Stimulated activated CD4-positive, alpha-beta T cell treated with anti-CD3 and anti-CD28 coated beads, Interleukin-2, amount 100 ng/mL, for 48 hours (primary cell): ENCODE data around the gene MRO.
"Not testable (repeated sequence)": the region's sequence is repeated elsewhere in the genome, so short reads cannot be mapped to it uniquely, and the experiment has no call there.

Source experiments
- DNase-seq, 2 donors: peaks; one replicate each; pipeline ENCODE4 v3.0.0-alpha.2; 2020

The MRO gene

DNA sequence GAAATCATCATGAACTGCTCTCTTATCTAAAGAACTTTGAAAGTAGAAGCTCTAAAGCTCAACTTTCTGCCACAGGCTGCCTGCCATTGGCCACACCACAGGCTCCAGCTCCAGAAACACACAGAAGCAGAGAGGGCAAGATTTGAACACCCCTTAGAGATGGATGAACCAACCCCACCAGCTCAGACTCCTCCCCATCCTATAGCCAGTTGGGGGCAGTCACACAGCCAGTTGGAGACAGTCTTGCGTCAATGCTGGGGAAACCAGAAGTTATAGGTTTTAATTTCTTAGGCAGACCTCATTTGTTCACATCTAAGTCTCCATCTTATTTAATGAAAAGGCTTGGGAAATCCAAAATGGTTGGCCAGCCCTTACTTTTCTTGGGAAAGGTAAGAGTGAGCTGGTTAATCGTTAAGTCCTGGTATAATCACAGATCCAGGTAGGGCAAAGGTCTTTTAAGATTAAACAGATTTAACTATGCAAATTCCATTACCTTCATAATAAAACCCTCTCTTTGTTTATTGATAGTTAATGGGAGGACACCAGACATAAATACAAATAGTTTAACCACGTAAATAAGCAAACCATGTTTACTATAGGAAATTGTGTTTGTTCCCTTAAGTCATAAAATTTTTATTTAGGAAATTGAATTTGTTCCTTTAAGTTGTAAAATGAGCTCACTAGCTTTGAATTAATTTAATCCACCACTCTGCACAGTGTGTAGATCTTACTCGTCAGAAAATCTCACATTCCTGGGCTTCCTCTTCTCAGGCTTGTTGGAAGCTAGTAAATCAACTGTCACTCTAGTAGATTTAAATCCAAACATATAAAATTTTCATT lies 28.0 kb downstream of the MRO start:
- no peak for DNase-seq

- DNase-seq, result no peak
Measured at GRCh38 chr18:50790948-50791347, 28.9 kb downstream of the MRO start.

DNA sequence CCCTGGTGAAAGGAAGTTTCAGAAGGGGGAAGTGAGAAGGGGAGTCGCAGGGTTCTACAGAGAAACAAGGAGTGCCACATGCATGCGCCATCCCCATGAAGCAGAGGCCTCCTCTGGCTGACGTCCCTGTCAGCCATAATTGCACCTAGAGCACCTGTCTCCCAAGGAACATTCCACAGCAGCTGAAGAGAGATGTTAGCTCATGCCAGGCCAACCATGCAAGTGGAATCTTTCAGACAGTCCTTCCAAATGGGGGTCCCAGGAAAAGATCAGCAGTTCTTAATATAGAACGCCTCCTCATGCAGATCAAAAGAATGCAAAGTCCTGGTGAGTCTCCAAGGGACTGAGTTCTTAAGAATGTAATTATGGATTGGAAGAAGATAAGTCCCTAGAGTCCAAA lies 29.6 kb downstream of the MRO start:
- DNase-seq, result no peak

- DNase-seq, result no peak
Measured at GRCh38 chr18:50788284-50788683, 31.5 kb downstream of the MRO start.

- DNase-seq, result no peak
Measured at GRCh38 chr18:50786864-50787263, 33.0 kb downstream of the MRO start.

DNA sequence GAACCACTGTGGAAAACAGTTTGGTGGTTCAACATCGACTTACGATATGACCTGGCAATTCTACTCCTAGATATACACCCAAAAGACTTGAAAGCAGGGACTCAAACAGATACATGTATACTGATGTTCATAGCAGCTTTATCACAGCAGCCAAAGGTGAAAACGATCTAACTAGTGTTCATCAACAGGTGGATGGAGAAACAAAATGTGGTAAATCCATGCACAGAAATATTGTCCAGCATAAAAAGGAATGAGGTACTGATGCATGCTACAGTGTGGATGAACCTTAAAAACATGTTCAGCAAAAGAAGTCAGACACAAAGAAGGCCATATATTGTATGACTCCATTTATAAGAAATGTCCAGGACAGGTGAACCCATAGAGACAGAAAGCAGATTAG lies 36.3 kb downstream of the MRO start:
- no peak for DNase-seq

DNA sequence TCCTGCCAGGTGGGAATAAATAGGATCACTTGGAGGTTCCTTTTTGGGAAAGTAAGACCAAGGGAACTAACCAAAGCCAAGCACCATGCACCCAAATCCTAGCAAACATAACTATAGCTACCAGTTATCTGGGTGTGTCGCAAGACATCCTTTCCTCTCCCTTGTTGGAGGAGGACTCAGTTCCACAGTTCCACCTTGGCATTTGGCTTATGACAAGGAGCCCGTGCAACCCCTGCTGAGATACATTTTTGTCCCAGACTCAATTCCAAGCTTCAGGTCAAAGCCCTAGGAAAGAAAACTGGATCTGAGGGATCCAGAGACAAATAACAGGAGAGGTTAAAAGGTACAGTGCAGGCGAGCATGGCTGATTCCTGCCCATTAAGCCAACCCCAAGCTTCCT lies 40.8 kb downstream of the MRO start:
- not testable (repeated sequence) for DNase-seq

- DNase-seq, result no peak
Measured at GRCh38 chr18:50776383-50776782, 43.4 kb downstream of the MRO start.

DNA sequence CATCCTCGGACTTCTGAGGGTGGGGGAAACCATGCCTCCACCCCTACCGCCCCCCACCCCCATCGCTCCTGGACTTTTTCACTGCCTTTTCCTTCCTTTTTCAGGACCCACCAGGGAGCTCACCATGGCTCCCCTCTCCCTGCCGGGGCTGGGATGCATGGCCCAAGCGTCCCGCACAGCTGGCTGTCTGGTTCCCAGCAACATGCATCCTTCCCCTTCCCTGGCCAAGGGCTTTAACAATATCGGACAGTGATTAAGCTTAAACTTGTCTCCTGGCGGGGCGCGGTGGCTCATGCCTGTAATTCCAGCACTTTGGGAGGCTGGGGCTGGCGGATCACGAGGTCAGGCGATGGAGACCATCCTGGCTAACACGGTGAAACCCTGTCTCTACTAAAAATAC lies 44.1 kb downstream of the MRO start:
- no peak for DNase-seq

- DNase-seq, result no peak
Measured at GRCh38 chr18:50775207-50775606, 44.6 kb downstream of the MRO start.

GRCh38 chr18:50769463-50769862 lies 50.4 kb downstream of the MRO start:
- no peak for DNase-seq

DNA sequence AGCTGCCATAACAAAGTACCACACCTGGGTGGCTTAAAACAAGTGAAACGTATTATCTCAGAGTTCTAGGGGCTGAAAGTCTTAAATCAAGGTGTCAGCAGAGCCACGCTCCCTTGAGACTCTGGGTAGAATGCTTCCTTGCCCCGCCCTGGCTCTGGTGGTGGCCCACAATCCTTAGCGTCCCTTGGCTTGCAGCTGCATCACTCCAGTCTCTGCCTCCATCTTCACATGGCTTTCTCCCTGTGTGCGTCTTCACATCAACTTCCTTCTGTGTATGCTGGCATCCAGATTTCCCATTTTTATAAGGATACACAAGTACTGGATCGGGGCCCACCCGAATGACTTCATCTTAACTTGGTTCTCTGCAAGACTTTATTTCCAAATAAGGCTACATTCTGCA lies 62.5 kb downstream of the MRO start:
- no peak for DNase-seq

- DNase-seq, result no peak
Measured at GRCh38 chr18:50754297-50754696, 65.5 kb downstream of the MRO start.

DNA sequence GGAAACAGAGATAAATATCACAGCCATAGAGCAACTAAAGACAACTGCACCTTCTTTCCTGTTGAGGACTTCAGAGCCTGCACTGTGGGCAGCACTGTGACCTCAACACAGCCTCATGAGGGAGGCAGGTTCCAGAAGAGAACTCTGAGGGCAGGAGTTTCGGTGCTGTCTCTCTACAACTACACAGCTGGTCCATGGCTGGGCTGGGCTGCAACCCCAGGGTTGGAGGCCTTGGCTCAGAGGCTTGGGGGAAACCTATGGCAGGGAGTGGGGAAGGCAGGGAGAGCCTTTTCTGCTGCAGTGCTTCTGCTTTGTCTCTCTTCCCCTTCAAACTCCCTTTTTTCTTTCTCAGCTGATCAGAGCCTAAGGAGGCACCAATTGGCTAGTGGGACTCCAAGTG lies 66.5 kb downstream of the MRO start:
- DNase-seq, result no peak

- no peak for DNase-seq
Measured at GRCh38 chr18:50751947-50752346, 67.9 kb downstream of the MRO start.

GRCh38 chr18:50751490-50751889 lies 68.3 kb downstream of the MRO start:
- DNase-seq, result no peak

DNA sequence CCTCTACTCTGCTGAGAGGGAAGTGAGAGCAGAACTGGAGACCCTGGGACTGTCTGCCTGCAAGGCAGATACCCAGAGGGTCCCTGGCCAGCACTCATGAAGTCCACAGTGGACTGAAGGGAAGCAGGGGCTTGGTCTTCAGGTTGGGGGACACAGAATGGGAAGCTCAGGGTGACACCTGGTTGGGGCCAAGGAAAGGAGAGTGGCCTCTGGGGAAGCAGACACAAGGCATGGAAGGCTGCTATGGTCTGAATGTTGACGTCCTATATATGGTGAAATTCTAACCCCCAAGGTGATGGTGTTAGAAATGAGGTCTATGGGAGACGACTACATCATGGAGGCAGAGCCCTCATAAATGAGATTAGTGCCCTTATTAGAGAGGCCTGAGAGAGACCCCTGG lies 69.3 kb downstream of the MRO start:
- no peak for DNase-seq

DNA sequence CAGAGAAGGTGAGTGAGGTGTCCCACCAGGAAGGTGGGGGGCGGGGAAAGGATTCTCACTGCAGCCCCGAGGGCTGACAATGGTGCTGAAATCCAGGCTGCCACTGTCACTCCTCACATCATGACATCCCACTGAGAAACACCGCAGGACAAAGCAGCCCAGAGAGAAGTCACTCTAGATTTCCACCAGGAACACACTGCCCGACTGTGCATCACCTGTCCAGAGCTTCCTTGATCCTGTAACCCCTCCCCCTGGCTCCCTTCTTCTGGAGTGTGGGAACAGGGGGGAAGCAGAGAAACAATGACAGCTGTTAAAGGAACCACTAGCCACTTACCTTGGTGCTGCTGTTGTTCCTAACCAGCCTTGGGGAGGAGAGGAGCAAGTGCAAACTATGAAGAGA lies 69.9 kb downstream of the MRO start:
- no peak for DNase-seq

- no peak for DNase-seq
Measured at GRCh38 chr18:50749421-50749820, 70.4 kb downstream of the MRO start.

DNA sequence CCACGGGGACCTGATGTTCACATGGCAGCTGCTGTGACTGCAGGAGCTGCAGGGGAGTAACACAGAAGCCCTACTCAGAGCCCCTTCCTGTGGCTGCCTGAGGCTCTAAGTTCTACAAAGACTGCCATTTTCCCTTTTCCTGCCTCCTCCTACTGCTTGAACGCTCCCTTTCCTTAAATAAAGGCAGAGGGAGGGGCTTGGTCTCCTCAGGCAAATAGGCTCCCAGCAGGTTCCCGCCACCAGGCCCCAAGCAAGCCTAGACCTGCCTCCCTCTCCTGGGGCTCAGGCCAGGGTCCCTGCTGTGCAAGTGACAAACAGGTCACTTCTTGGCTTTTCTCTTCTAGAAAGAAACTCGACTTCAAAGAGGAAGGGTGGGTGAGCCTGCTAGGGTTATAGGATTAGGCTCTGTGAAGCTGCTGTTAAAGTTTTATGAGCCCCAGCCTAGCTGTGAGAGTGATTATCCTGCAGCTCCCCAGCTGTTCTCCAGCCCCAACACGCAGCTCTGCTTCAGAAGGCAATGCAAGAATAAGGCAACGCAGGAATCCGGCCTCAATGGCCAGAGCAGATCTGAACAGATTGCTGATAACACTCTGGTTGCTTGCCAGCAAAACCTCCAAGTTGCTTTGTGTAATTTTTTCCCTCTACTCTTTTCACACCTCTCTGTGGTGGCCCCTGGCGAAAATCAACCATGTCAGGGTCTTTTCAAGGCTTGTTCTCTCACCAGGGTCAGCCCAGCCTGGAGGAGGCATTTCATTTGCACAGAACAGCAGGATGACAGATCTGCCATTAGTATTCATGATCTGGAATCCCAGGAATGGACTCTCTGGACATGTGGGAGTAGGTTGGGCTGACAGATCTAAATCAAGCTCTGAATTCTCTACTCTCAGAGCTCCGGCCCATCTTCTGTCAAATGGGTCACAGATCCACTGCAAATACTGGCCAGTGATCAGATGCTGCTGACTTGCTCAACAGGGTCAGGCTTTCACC lies 71.3 kb downstream of the MRO start:
- DNase-seq, result no peak

- no peak for DNase-seq
Measured at GRCh38 chr18:50747849-50748242, 72.0 kb downstream of the MRO start.

DNA sequence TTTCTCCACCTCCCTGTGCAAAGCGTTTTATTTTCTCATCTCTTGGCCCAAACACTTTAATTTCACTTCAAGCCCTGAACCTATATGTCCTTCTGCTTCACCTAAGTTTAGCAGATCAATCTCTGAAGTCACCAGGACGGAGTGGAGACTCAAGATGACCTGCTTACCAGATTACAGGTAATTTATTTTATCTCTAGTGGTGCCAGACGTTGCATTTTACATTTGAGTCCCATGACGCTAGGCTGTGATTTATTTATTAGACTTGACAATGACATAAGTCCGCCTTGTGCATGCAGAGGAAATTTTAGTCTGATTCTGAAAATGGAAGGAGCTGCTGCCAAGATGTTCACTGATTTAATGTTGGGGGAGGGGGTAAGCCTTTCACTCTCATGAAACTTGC lies 73.9 kb downstream of the MRO start:
- no peak for DNase-seq
